Osteoblast (primary cell): ENCODE results near the gene PGLYRP3. TPM values are rescaled to one million over a fixed set of nuclear protein-coding genes. Genes with fewer than 3 reads are reported as not detected.

ENCODE experiments used
- DNase-seq: peaks from one replicate; pipeline ENCODE4 v3.0.0; 2011; ENCODE audit warnings: low spot score, mixed read lengths; ENCODE audit not compliant: insufficient read length; ENCODE audit errors: missing footprints
- H2AFZ ChIP-seq: 2 replicates; pipeline ENCODE4 v1.6.0; 2011; ENCODE audit warnings: mild to moderate bottlenecking, low read length
- H3K27ac ChIP-seq: 2 replicates; pipeline ENCODE4 v1.5.1; 2011; ENCODE audit warnings: mild to moderate bottlenecking, low read depth, low read length, moderate library complexity
- H3K27me3 ChIP-seq: 2 replicates; pipeline ENCODE4 v1.6.0; 2012; ENCODE audit warnings: mild to moderate bottlenecking, control low read depth, inconsistent platforms, low read length, moderate library complexity; ENCODE audit not compliant: insufficient read depth
- H3K36me3 ChIP-seq: 2 replicates; pipeline ENCODE4 v1.5.1; 2011; ENCODE audit warnings: mild to moderate bottlenecking, low read length, control low read depth, moderate library complexity; ENCODE audit not compliant: insufficient read depth
- H3K4me1 ChIP-seq: 2 replicates; pipeline ENCODE4 v1.5.1; 2011; ENCODE audit warnings: mild to moderate bottlenecking, low read length, control low read depth, moderate library complexity; ENCODE audit not compliant: insufficient read depth
- H3K4me2 ChIP-seq: 2 replicates; pipeline ENCODE4 v1.6.0; 2011; ENCODE audit warnings: mild to moderate bottlenecking, low read length; ENCODE audit not compliant: insufficient read depth
- H3K4me3 ChIP-seq: fragments of 200-600 bp; sonication (generic); 3 replicates; pipeline ENCODE4 v1.5.1; 2012; ENCODE audit warnings: mild to moderate bottlenecking, low read length, inconsistent platforms; ENCODE audit not compliant: insufficient read depth
- H3K79me2 ChIP-seq: 2 replicates; pipeline ENCODE4 v1.6.0; 2012; ENCODE audit warnings: mild to moderate bottlenecking, low read length, control low read depth, inconsistent platforms; ENCODE audit not compliant: insufficient read depth
- H3K9me3 ChIP-seq: 2 replicates; pipeline ENCODE4 v1.5.1; 2011; ENCODE audit warnings: low read depth, low read length, control low read depth
- H4K20me1 ChIP-seq: 2 replicates; pipeline ENCODE4 v1.6.0; 2012; ENCODE audit warnings: mild to moderate bottlenecking, low read length, control low read depth; ENCODE audit not compliant: insufficient read depth
- CTCF ChIP-seq: IDR thresholded peaks from 2 replicates; pipeline ENCODE4 v1.5.1; 2011; ENCODE audit warnings: mild to moderate bottlenecking, low read depth, low read length, moderate library complexity; ENCODE audit errors: extremely low read depth
- total RNA-seq: library from RNA; depleted of rRNA; stranded (reverse); fragments of >200 nt; gene quantifications from 2 replicates; pipeline ENCODE4 v1.2.3, GENCODE V29; 2012

PGLYRP3 gene
- total RNA-seq, 1 donor = not detected

- Histone ChIP-seq H3K4me2 (no peak overlapping the region), H3K79me2 (no peaks in the 10 kb centered on the region)
Measured at GRCh38 chr1:153293851-153294250, 18.9 kb downstream of the PGLYRP3 start.

GRCh38 chr1:153293480-153293775 is 19.3 kb downstream of the PGLYRP3 start:
- DNase-seq = no peak
- no peaks in the 10 kb centered on the region for H3K79me2 ChIP-seq
- H3K27ac ChIP-seq = no peak overlapping the region
- no peaks in the 10 kb centered on the region for H3K9me3 ChIP-seq
- no peak for TF ChIP-seq CTCF
- H3K36me3 ChIP-seq = no peaks in the 10 kb centered on the region
- no peaks in the 10 kb centered on the region for H3K4me1 ChIP-seq
- no peak overlapping the region for H2AFZ ChIP-seq
- H3K4me2 ChIP-seq = no peak overlapping the region
- H4K20me1 ChIP-seq = no peaks in the 10 kb centered on the region
- no peaks in the 10 kb centered on the region for H3K27me3 ChIP-seq
- H3K4me3 ChIP-seq = no peak overlapping the region

More at GRCh38 chr1:153293851-153294250, 18.9 kb downstream of the PGLYRP3 start:
- no peaks in the 10 kb centered on the region for H3K27me3 ChIP-seq
- no peaks in the 10 kb centered on the region for H4K20me1 ChIP-seq
- DNase-seq = no peak
- no peaks in the 10 kb centered on the region for H3K9me3 ChIP-seq
- no peak overlapping the region for H2AFZ ChIP-seq
- H3K36me3 ChIP-seq = no peaks in the 10 kb centered on the region
- no peak overlapping the region for H3K4me3 ChIP-seq
- no peak overlapping the region for H3K27ac ChIP-seq
- no peak for TF ChIP-seq CTCF
- H3K4me1 ChIP-seq = no peaks in the 10 kb centered on the region

GRCh38 chr1:153292740-153293479 is 19.8 kb downstream of the PGLYRP3 start:
- no peak overlapping the region for H2AFZ ChIP-seq
- no peaks in the 10 kb centered on the region for H3K36me3 ChIP-seq
- no peak overlapping the region for H3K4me2 ChIP-seq
- H3K9me3 ChIP-seq = no peaks in the 10 kb centered on the region
- H3K4me1 ChIP-seq = no peaks in the 10 kb centered on the region
- no peak for TF ChIP-seq CTCF
- H3K4me3 ChIP-seq = no peak overlapping the region
- no peaks in the 10 kb centered on the region for H3K79me2 ChIP-seq
- H3K27me3 ChIP-seq = no peaks in the 10 kb centered on the region
- H4K20me1 ChIP-seq = no peaks in the 10 kb centered on the region
- DNase-seq = no peak
- no peak overlapping the region for H3K27ac ChIP-seq

- Histone ChIP-seq H2AFZ (no peak overlapping the region), H4K20me1 (no peaks in the 10 kb centered on the region), H3K36me3 (no peaks in the 10 kb centered on the region), H3K9me3 (no peaks in the 10 kb centered on the region), H3K4me2 (no peak overlapping the region), H3K27me3 (no peaks in the 10 kb centered on the region), H3K79me2 (no peaks in the 10 kb centered on the region), H3K4me3 (no peak overlapping the region), H3K4me1 (no peaks in the 10 kb centered on the region), H3K27ac (no peak overlapping the region)
- no peak for TF ChIP-seq CTCF
- no peak for DNase-seq
Measured at GRCh38 chr1:153292185-153292584, 20.6 kb downstream of the PGLYRP3 start.
